Measurements from ENCODE around the gene PLCB1. TPM values are rescaled to one million over a fixed set of nuclear protein-coding genes. Genes with fewer than 3 reads are reported as not detected.

Gene PLCB1
- total RNA-seq, 1 experiment from 2014 or later = 6.8 TPM

- ChIA-PET CTCF (no interaction called here), POLR2A (ENCODE audit: low non-redundant PET) (no interaction called here)
- BruUV-seq (replicated peaks) = no TSS peak
- Histone ChIP-seq H3K4me1 (ENCODE audit: insufficient read depth, low read length, poor library complexity, severe bottlenecking) (peaks cover 23% of the 10 kb centered on the region), H3K36me3 (ENCODE audit: insufficient read depth, low read length, poor library complexity, severe bottlenecking) (no peaks in the 10 kb centered on the region), H3K9me3 (ENCODE audit: low read depth, low read length, poor library complexity, severe bottlenecking) (no peaks in the 10 kb centered on the region), H3K4me3 (ENCODE audit: low read depth, low read length, poor library complexity, severe bottlenecking) (no peak overlapping the region), H3K27me3 (replicated peaks; ENCODE audit: insufficient read depth, low read depth, low read length, poor library complexity) (no peaks in the 10 kb centered on the region), H3K27ac (ENCODE audit: low read depth, low read length, poor library complexity, severe bottlenecking) (no peak overlapping the region)
- TF ChIP-seq CTCF (conservative IDR thresholded peaks at IDR 0.05; ENCODE audit: low read depth, low read length) (no peak), EZH2 (IDR thresholded peaks at IDR 0.05; ENCODE audit: borderline replicate concordance, low read depth, low read length, poor library complexity, severe bottlenecking) (no peak)
- intact Hi-C loops (cut with micrococcal nuclease; ENCODE audit: unreplicated experiment) = no loop called here
- no peak for DNase-seq (ENCODE audit: low spot score)
Measured at GRCh38 chr20:8313073-8313472, 181.0 kb downstream of the PLCB1 start.

GRCh38 chr20:8315639-8316573 is 183.8 kb downstream of the PLCB1 start:
- no peaks in the 10 kb centered on the region for H3K36me3 ChIP-seq (ENCODE audit: insufficient read depth, low read length, poor library complexity, severe bottlenecking)
- TF ChIP-seq CTCF (conservative IDR thresholded peaks at IDR 0.05; ENCODE audit: low read depth, low read length) (no peak), EZH2 (IDR thresholded peaks at IDR 0.05; ENCODE audit: borderline replicate concordance, low read depth, low read length, poor library complexity, severe bottlenecking) (no peak)
- no peaks in the 10 kb centered on the region for H3K9me3 ChIP-seq (ENCODE audit: low read depth, low read length, poor library complexity, severe bottlenecking)
- no peaks in the 10 kb centered on the region for H3K27me3 ChIP-seq (replicated peaks; ENCODE audit: insufficient read depth, low read depth, low read length, poor library complexity)
- no peak overlapping the region for H3K27ac ChIP-seq (ENCODE audit: low read depth, low read length, poor library complexity, severe bottlenecking)
- DNase-seq (ENCODE audit: low spot score) = no peak
- H3K4me1 ChIP-seq (ENCODE audit: insufficient read depth, low read length, poor library complexity, severe bottlenecking) = peaks cover 2% of the 10 kb centered on the region
- H3K4me3 ChIP-seq (ENCODE audit: low read depth, low read length, poor library complexity, severe bottlenecking) = no peak overlapping the region
- CTCF ChIA-PET = no interaction called here
- intact Hi-C loops (cut with micrococcal nuclease; ENCODE audit: unreplicated experiment) = no loop called here
- POLR2A ChIA-PET (ENCODE audit: low non-redundant PET) = no interaction called here
- no TSS peak for BruUV-seq (replicated peaks)

- POLR2A ChIA-PET (ENCODE audit: low non-redundant PET) = no interaction called here
- H3K27me3 ChIP-seq (replicated peaks; ENCODE audit: insufficient read depth, low read depth, low read length, poor library complexity) = no peaks in the 10 kb centered on the region
- no peak for DNase-seq (ENCODE audit: low spot score)
- H3K4me1 ChIP-seq (ENCODE audit: insufficient read depth, low read length, poor library complexity, severe bottlenecking) = no peaks in the 10 kb centered on the region
- no peak overlapping the region for H3K4me3 ChIP-seq (ENCODE audit: low read depth, low read length, poor library complexity, severe bottlenecking)
- no peaks in the 10 kb centered on the region for H3K36me3 ChIP-seq (ENCODE audit: insufficient read depth, low read length, poor library complexity, severe bottlenecking)
- no peak overlapping the region for H3K27ac ChIP-seq (ENCODE audit: low read depth, low read length, poor library complexity, severe bottlenecking)
- CTCF ChIA-PET = interaction anchor here (0.6 kb wide), 1 partner anchor 1588 kb away, joined by 3 read pairs; no protein-coding TSS in a partner anchor
- intact Hi-C loops (cut with micrococcal nuclease; ENCODE audit: unreplicated experiment) = no loop called here
- TF ChIP-seq CTCF (conservative IDR thresholded peaks at IDR 0.05; ENCODE audit: low read depth, low read length) (no peak), EZH2 (IDR thresholded peaks at IDR 0.05; ENCODE audit: borderline replicate concordance, low read depth, low read length, poor library complexity, severe bottlenecking) (no peak)
- no TSS peak for BruUV-seq (replicated peaks)
- no peaks in the 10 kb centered on the region for H3K9me3 ChIP-seq (ENCODE audit: low read depth, low read length, poor library complexity, severe bottlenecking)
Measured at GRCh38 chr20:8317448-8317847, 185.4 kb downstream of the PLCB1 start.
